SK-N-SH treated with all-trans-retinoic acid at 6 μM for 48 hours (cell line): Measurements from ENCODE around the gene ERG.

ENCODE experiments used
- ARNTL ChIP-seq: fragments of 450-650 bp; formaldehyde crosslinking; IDR thresholded peaks from 2 replicates; pipeline ENCODE4 v1.5.0; 2020; ENCODE audit warnings: low read depth, mild to moderate bottlenecking, moderate library complexity, borderline replicate concordance
- BACH2 ChIP-seq: fragments of 250-450 bp; sonication (Bioruptor Pico); IDR thresholded peaks from 2 replicates; pipeline ENCODE4 v1.9.0; 2021; ENCODE audit warnings: mild to moderate bottlenecking, borderline replicate concordance
- OSR1 ChIP-seq: fragments of 250-450 bp; sonication (Bioruptor Pico); IDR thresholded peaks from 2 replicates; pipeline ENCODE4 v1.8.0; 2022; ENCODE audit warnings: moderate library complexity, mild to moderate bottlenecking, inconsistent platforms
- PATZ1 ChIP-seq: fragments of 250-450 bp; sonication (Bioruptor Pico); IDR thresholded peaks from 2 replicates; pipeline ENCODE4 v1.8.0; 2020; ENCODE audit warnings: mild to moderate bottlenecking, moderate library complexity, borderline replicate concordance
- TOX ChIP-seq: fragments of 250-450 bp; sonication (Bioruptor Pico); IDR thresholded peaks from 2 replicates; pipeline ENCODE4 v1.8.0; 2021; ENCODE audit warnings: mild to moderate bottlenecking, moderate library complexity, borderline replicate concordance
- TSHZ2 ChIP-seq: fragments of 250-450 bp; sonication (Bioruptor Pico); IDR thresholded peaks from 2 replicates; pipeline ENCODE4 v1.5.0; 2020; ENCODE audit warnings: mild to moderate bottlenecking, moderate library complexity

GRCh38 chr21:38410466-38410865, 87.8 kb downstream of the ERG start:
- TF ChIP-seq BACH2 (CRISPR knock-in tag) (no peak), TOX (CRISPR knock-in tag) (no peak), OSR1 (no peak), PATZ1 (no peak), TSHZ2 (CRISPR knock-in tag) (no peak), ARNTL (CRISPR knock-in tag) (no peak)
